ENCODE results near the gene LRP1.

- TF ChIP-seq CTCF (IDR thresholded peaks at IDR 0.05; ENCODE audit: insufficient read depth, low read length) = no peak
- no peak for TF ChIP-seq POLR2AphosphoS5 (IDR thresholded peaks at IDR 0.05; ENCODE audit: low read depth)
- no peak for TF ChIP-seq GABPA (IDR thresholded peaks at IDR 0.05; ENCODE audit: low read depth)
- no peak for TF ChIP-seq REST (IDR thresholded peaks at IDR 0.05; ENCODE audit: insufficient replicate concordance, low read depth)
These were observed 41.7 kb downstream of the LRP1 start for GRCh38 chr12:57169969-57170368.
